ENCODE results near the gene TMEM243.

Gene TMEM243

GRCh38 chr7:87171282-87171934, 48.1 kb downstream of the TMEM243 start:
- Histone ChIP-seq H3K27ac (ENCODE audit: low read depth, low read length) (no peak overlapping the region), H3K4me3 (ENCODE audit: low read depth in 1 of 5, low read length in 5 of 5) (no peak overlapping the region), H3K27me3 (ENCODE audit: control insufficient read depth in 5 of 5, insufficient read depth in 4 of 5, low read length in 5 of 5) (no peaks in the 10 kb centered on the region), H3K9me3 (ENCODE audit: control insufficient read depth in 5 of 5, low read length in 5 of 5) (no peaks in the 10 kb centered on the region), H3K9ac (ENCODE audit: low read length in 5 of 5) (no peak overlapping the region), H3K36me3 (ENCODE audit: control insufficient read depth in 5 of 5, insufficient read depth in 5 of 5, low read length in 5 of 5) (peaks cover 71 to 94% (median 86%) of the 10 kb centered on the region in 5 donors), H3K4me1 (ENCODE audit: control insufficient read depth in 5 of 5, insufficient read depth in 5 of 5, low read length in 5 of 5) (peaks cover 0 to 9% (median 2%) of the 10 kb centered on the region in 5 donors)

- no peaks in the 10 kb centered on the region for H3K9me3 ChIP-seq (ENCODE audit: control insufficient read depth in 5 of 5, low read length in 5 of 5)
Measured at GRCh38 chr7:87170828-87171227, 48.7 kb downstream of the TMEM243 start.

GRCh38 chr7:87164433-87164832, 55.1 kb downstream of the TMEM243 start:
- H3K27ac ChIP-seq (ENCODE audit: low read depth, low read length) = no peak overlapping the region
- no peak overlapping the region for H3K4me3 ChIP-seq (ENCODE audit: low read depth in 1 of 5, low read length in 5 of 5)
- H3K36me3 ChIP-seq (ENCODE audit: control insufficient read depth in 5 of 5, insufficient read depth in 5 of 5, low read length in 5 of 5) = peaks cover 35 to 54% (median 46%) of the 10 kb centered on the region in 5 donors
- H3K27me3 ChIP-seq (ENCODE audit: control insufficient read depth in 5 of 5, insufficient read depth in 4 of 5, low read length in 5 of 5) = no peaks in the 10 kb centered on the region
- H3K9ac ChIP-seq (ENCODE audit: low read length in 5 of 5) = no peak overlapping the region
- peaks cover 0 to 8% (median 0%) of the 10 kb centered on the region in 5 donors for H3K4me1 ChIP-seq (ENCODE audit: control insufficient read depth in 5 of 5, insufficient read depth in 5 of 5, low read length in 5 of 5)
- no peaks in the 10 kb centered on the region for H3K9me3 ChIP-seq (ENCODE audit: control insufficient read depth in 5 of 5, low read length in 5 of 5)

More at GRCh38 chr7:87170828-87171227, 48.7 kb downstream of the TMEM243 start:
- Histone ChIP-seq H3K4me1 (ENCODE audit: control insufficient read depth in 5 of 5, insufficient read depth in 5 of 5, low read length in 5 of 5) (peaks cover 0 to 9% (median 2%) of the 10 kb centered on the region in 5 donors), H3K4me3 (ENCODE audit: low read depth in 1 of 5, low read length in 5 of 5) (no peak overlapping the region), H3K27me3 (ENCODE audit: control insufficient read depth in 5 of 5, insufficient read depth in 4 of 5, low read length in 5 of 5) (no peaks in the 10 kb centered on the region), H3K27ac (ENCODE audit: low read depth, low read length) (no peak overlapping the region), H3K9ac (ENCODE audit: low read length in 5 of 5) (no peak overlapping the region), H3K36me3 (ENCODE audit: control insufficient read depth in 5 of 5, insufficient read depth in 5 of 5, low read length in 5 of 5) (peaks cover 72 to 94% (median 86%) of the 10 kb centered on the region in 5 donors)

DNA sequence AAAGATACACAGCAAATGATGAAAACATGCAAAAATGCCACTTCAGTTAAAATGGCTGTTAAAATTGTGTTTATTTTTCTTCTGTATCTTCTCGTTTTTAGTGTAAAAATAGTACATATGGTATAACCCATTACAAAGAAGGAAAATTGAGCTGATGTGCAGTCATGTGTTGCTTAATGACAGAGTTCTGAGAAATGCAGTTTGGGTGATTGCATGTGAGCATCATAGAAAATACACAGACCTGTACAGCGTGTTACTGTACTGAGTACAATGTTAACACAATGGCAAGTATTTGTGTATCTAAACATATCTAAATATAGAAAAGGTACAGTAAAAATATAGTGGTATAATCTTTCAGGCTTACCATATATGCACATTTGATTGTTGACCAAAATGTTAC, 60.0 kb downstream of the TMEM243 start:
- no peaks in the 10 kb centered on the region for H3K9me3 ChIP-seq (ENCODE audit: control insufficient read depth in 5 of 5, low read length in 5 of 5)
- H3K27me3 ChIP-seq (ENCODE audit: control insufficient read depth in 5 of 5, insufficient read depth in 4 of 5, low read length in 5 of 5) = no peaks in the 10 kb centered on the region
- peaks cover 4 to 36% (median 23%) of the 10 kb centered on the region in 5 donors for H3K4me1 ChIP-seq (ENCODE audit: control insufficient read depth in 5 of 5, insufficient read depth in 5 of 5, low read length in 5 of 5)
- H3K9ac ChIP-seq (ENCODE audit: low read length in 5 of 5) = no peak overlapping the region
- no peak overlapping the region for H3K27ac ChIP-seq (ENCODE audit: low read depth, low read length)
- peaks cover 0 to 7% (median 3%) of the 10 kb centered on the region in 5 donors for H3K36me3 ChIP-seq (ENCODE audit: control insufficient read depth in 5 of 5, insufficient read depth in 5 of 5, low read length in 5 of 5)
- H3K4me3 ChIP-seq (ENCODE audit: low read depth in 1 of 5, low read length in 5 of 5) = no peak overlapping the region

DNA sequence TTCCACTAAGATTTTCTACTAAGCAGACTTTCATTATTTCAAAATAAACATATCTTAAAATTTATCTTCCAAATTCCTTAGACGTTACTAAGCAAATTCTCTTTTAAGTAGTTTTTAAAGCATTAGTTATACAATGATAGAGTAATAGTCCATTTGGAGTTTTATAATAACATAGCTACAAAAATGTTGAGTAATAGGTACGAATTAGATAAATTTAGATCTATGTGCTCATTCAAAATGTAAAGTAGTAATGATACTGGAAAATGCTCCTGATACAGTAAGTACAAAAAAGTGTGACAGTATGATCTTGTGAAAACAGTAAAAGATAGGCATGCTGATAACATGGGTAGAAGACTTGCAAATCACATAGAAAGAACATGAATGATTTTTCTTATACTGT, 62.8 kb downstream of the TMEM243 start:
- Histone ChIP-seq H3K4me3 (ENCODE audit: low read depth in 1 of 5, low read length in 5 of 5) (no peak overlapping the region), H3K36me3 (ENCODE audit: control insufficient read depth in 5 of 5, insufficient read depth in 5 of 5, low read length in 5 of 5) (no peaks in the 10 kb centered on the region), H3K4me1 (ENCODE audit: control insufficient read depth in 5 of 5, insufficient read depth in 5 of 5, low read length in 5 of 5) (peaks cover 4 to 51% (median 38%) of the 10 kb centered on the region in 5 donors), H3K27ac (ENCODE audit: low read depth, low read length) (no peak overlapping the region), H3K9ac (ENCODE audit: low read length in 5 of 5) (no peak overlapping the region), H3K9me3 (ENCODE audit: control insufficient read depth in 5 of 5, low read length in 5 of 5) (no peaks in the 10 kb centered on the region), H3K27me3 (ENCODE audit: control insufficient read depth in 5 of 5, insufficient read depth in 4 of 5, low read length in 5 of 5) (no peaks in the 10 kb centered on the region)

DNA sequence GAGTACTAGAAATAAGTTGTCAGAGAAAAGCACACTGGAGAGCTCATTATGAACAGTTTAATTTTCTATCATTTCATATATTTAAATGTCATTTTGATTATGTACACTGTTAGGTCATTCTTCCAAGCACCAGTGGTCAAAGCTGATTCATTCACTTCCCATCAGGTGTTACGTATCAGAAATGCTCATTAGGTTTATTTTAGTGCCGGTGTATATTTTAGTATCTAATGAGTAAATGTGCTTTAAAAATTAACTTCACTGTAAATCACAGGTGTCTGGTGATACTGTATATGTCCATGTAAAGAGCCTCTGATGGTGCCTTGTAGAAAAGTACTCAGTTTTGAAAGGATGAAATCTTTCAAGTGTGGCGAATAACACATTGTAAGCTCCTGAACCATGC, 63.7 kb downstream of the TMEM243 start:
- Histone ChIP-seq H3K4me3 (ENCODE audit: low read depth in 1 of 5, low read length in 5 of 5) (no peak overlapping the region), H3K36me3 (ENCODE audit: control insufficient read depth in 5 of 5, insufficient read depth in 5 of 5, low read length in 5 of 5) (no peaks in the 10 kb centered on the region), H3K9ac (ENCODE audit: low read length in 5 of 5) (no peak overlapping the region), H3K4me1 (ENCODE audit: control insufficient read depth in 5 of 5, insufficient read depth in 5 of 5, low read length in 5 of 5) (peaks cover 4 to 59% (median 43%) of the 10 kb centered on the region in 5 donors), H3K27ac (ENCODE audit: low read depth, low read length) (no peak overlapping the region), H3K27me3 (ENCODE audit: control insufficient read depth in 5 of 5, insufficient read depth in 4 of 5, low read length in 5 of 5) (no peaks in the 10 kb centered on the region), H3K9me3 (ENCODE audit: control insufficient read depth in 5 of 5, low read length in 5 of 5) (no peaks in the 10 kb centered on the region)

- H3K27ac ChIP-seq (ENCODE audit: low read depth, low read length) = no peak overlapping the region
- H3K9me3 ChIP-seq (ENCODE audit: control insufficient read depth in 5 of 5, low read length in 5 of 5) = no peaks in the 10 kb centered on the region
- no peaks in the 10 kb centered on the region for H3K27me3 ChIP-seq (ENCODE audit: control insufficient read depth in 5 of 5, insufficient read depth in 4 of 5, low read length in 5 of 5)
- peak overlapping the region in 2 of 5 donors; percentile 35 to 94 for H3K9ac ChIP-seq (ENCODE audit: low read length in 5 of 5)
- peak overlapping the region; percentile 3 to 94 (median 88) for H3K4me3 ChIP-seq (ENCODE audit: low read depth in 1 of 5, low read length in 5 of 5)
- H3K36me3 ChIP-seq (ENCODE audit: control insufficient read depth in 5 of 5, insufficient read depth in 5 of 5, low read length in 5 of 5) = no peaks in the 10 kb centered on the region
- peaks cover 4 to 55% (median 43%) of the 10 kb centered on the region in 5 donors for H3K4me1 ChIP-seq (ENCODE audit: control insufficient read depth in 5 of 5, insufficient read depth in 5 of 5, low read length in 5 of 5)
Measured at GRCh38 chr7:87154569-87154968, 65.0 kb downstream of the TMEM243 start.

DNA sequence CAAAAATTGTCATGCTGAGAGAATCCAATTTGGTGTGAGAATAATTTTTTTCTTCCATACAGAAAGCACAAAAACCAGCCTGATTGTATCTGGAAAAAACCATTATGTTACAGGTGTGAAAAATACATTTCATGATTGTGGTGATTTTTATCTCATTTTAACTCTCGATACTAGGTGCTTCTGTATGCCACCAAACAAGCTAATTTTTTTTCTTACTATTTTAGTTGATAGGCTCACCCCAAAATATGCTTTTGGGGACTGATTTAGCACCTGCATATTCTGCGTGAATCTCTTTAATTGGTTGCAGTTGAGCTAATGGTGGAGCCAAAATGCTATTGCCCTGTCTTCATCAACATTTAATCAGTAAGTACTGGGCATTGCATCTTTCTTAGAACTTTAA, 65.4 kb downstream of the TMEM243 start:
- H3K4me3 ChIP-seq (ENCODE audit: low read depth in 1 of 5, low read length in 5 of 5) = peak overlapping the region; percentile 63 to 94 (median 88)
- no peaks in the 10 kb centered on the region for H3K36me3 ChIP-seq (ENCODE audit: control insufficient read depth in 5 of 5, insufficient read depth in 5 of 5, low read length in 5 of 5)
- no peaks in the 10 kb centered on the region for H3K27me3 ChIP-seq (ENCODE audit: control insufficient read depth in 5 of 5, insufficient read depth in 4 of 5, low read length in 5 of 5)
- peak overlapping the region in 2 of 5 donors; percentile 35 to 94 for H3K9ac ChIP-seq (ENCODE audit: low read length in 5 of 5)
- H3K27ac ChIP-seq (ENCODE audit: low read depth, low read length) = peak overlapping the region; percentile 99
- peaks cover 4 to 52% (median 43%) of the 10 kb centered on the region in 5 donors for H3K4me1 ChIP-seq (ENCODE audit: control insufficient read depth in 5 of 5, insufficient read depth in 5 of 5, low read length in 5 of 5)
- H3K9me3 ChIP-seq (ENCODE audit: control insufficient read depth in 5 of 5, low read length in 5 of 5) = no peaks in the 10 kb centered on the region

GRCh38 chr7:87152897-87153641, 66.5 kb downstream of the TMEM243 start:
- H3K9me3 ChIP-seq (ENCODE audit: control insufficient read depth in 5 of 5, low read length in 5 of 5) = no peaks in the 10 kb centered on the region
- H3K27me3 ChIP-seq (ENCODE audit: control insufficient read depth in 5 of 5, insufficient read depth in 4 of 5, low read length in 5 of 5) = no peaks in the 10 kb centered on the region
- H3K27ac ChIP-seq (ENCODE audit: low read depth, low read length) = peak overlapping the region; percentile 99
- no peaks in the 10 kb centered on the region for H3K36me3 ChIP-seq (ENCODE audit: control insufficient read depth in 5 of 5, insufficient read depth in 5 of 5, low read length in 5 of 5)
- peaks cover 4 to 52% (median 43%) of the 10 kb centered on the region in 5 donors for H3K4me1 ChIP-seq (ENCODE audit: control insufficient read depth in 5 of 5, insufficient read depth in 5 of 5, low read length in 5 of 5)
- H3K4me3 ChIP-seq (ENCODE audit: low read depth in 1 of 5, low read length in 5 of 5) = peak overlapping the region; percentile 63 to 94 (median 88)
- H3K9ac ChIP-seq (ENCODE audit: low read length in 5 of 5) = peak overlapping the region; percentile 60 to 94 (median 80)

All from subcutaneous abdominal adipose tissue (tissue), 5 donors.